Colonic mucosa (tissue), 4 donors: ENCODE measurements around the gene PCSK2. TPM values are rescaled to one million over a fixed set of nuclear protein-coding genes. Genes with fewer than 3 reads are reported as not detected.

Experiments
- DNase-seq: peaks from one replicate; pipeline ENCODE4 v3.0.0-alpha.2; 2020
- H3K27ac ChIP-seq: fragments of 200-600 bp; one replicate; pipeline ENCODE4 v1.8.0; 2021
- H3K27me3 ChIP-seq: fragments of 200-600 bp; one replicate; pipeline ENCODE4 v1.8.0; 2021
- H3K36me3 ChIP-seq: fragments of 200-600 bp; one replicate; pipeline ENCODE4 v1.8.0; 2021
- H3K4me1 ChIP-seq: fragments of 200-600 bp; one replicate; pipeline ENCODE4 v1.8.0; 2021; ENCODE audit warnings: mild to moderate bottlenecking
- H3K4me3 ChIP-seq: fragments of 200-600 bp; one replicate; pipeline ENCODE4 v1.8.0; 2021
- H3K9ac ChIP-seq, 2 donors: one replicate each; pipeline ENCODE4 v1.7.0; 2013; ENCODE audit warnings: control low read depth in 2 of 2, low read depth in 2 of 2, low read length in 2 of 2
- H3K9me3 ChIP-seq: fragments of 200-600 bp; one replicate; pipeline ENCODE4 v1.8.0; 2021
- intact Hi-C: fragments of 100-400 bp; cut with DNase I; formaldehyde crosslinking; loops from one replicate; pipeline ENCODE4 v1.14.1; 2022
- total RNA-seq, 2 donors: library from RNA; stranded (reverse); fragmentation: NEBNext Ultra II Directional in 1 of 2; extraction: Animal tissue kit (Norgen Biotek cat#: 25700) in 1 of 2; gene quantifications; one replicate each; pipeline ENCODE4 v1.2.1, GENCODE V29; 2021
- TF ChIP-seq, protein P1 (sequence below): fragments of 200-600 bp; IDR thresholded peaks from one replicate; pipeline ENCODE4 v1.8.0; 2022; ENCODE audit warnings: antibody characterized with exemption, mild to moderate bottlenecking
- donor health status: healthy.
- donor health status: DM: no; HTN: no; CAD: no.
- donor health status: DM: no; HTN: no; CAD: no.

Gene PCSK2
- total RNA-seq: 1 to 10 TPM in 1 of 2 donors, under 1 TPM in 1; 0.32 to 2.0 TPM

DNA sequence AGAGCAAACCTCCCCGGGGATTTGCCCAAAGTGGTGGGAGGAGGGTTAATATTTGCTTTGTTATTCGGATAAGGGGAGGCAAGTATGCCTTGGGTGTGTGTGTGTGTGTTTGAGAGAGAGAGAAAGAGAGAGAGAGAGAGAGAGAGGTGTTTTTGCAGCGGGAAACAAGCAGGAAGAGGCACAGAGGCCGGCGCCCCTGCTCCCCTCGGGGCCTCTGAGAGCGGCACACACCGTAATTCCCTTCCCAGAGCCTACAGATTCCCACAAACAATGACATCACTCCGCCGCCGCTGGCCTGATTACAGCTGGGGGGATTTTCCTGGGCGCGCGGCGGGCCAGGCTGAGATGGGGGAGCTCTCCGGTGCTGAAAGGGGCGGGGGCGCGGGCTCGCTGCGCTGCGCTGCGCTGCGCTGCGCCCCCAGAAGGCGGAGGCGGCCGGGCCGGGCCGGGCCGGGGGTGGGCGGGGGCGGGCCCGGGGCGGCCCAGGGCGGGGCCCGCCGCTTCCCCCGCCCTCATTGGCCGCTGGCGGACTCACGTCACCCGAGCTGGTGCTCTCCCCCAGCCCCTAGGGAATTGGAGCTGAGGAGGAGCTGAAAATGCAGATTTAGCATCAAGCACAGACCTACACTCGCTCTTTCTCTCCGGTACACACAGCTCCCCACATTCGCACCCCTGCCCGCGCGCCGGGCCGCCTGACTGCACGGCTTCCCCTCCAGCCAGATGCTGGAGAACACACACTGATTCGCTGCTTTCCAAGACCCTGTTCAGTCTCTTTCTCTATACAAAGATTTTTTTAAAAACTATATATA lies at the start of gene PCSK2:
Gene PCSK2 (plus strand): TSS at position 631 of the 809 bp plus-strand sequence. CDS start 266 bp downstream, outside the sequence.
- H3K27me3 ChIP-seq: peaks cover 30% of the 10 kb centered on the region
- peak within 1 kb of the TSS; percentile 7 for H3K4me3 ChIP-seq
- no peak for DNase-seq
- intact Hi-C loops: no loop called here
- H3K36me3 ChIP-seq: no peaks in the 10 kb centered on the region
- H3K9ac ChIP-seq: peak within 1 kb of the TSS in 1 of 2 donors; percentile 50
- no peaks in the 10 kb centered on the region for H3K4me1 ChIP-seq
- H3K27ac ChIP-seq: no peak within 1 kb of the TSS
- H3K9me3 ChIP-seq: no peaks in the 10 kb centered on the region
- TF ChIP-seq, protein P1, sequence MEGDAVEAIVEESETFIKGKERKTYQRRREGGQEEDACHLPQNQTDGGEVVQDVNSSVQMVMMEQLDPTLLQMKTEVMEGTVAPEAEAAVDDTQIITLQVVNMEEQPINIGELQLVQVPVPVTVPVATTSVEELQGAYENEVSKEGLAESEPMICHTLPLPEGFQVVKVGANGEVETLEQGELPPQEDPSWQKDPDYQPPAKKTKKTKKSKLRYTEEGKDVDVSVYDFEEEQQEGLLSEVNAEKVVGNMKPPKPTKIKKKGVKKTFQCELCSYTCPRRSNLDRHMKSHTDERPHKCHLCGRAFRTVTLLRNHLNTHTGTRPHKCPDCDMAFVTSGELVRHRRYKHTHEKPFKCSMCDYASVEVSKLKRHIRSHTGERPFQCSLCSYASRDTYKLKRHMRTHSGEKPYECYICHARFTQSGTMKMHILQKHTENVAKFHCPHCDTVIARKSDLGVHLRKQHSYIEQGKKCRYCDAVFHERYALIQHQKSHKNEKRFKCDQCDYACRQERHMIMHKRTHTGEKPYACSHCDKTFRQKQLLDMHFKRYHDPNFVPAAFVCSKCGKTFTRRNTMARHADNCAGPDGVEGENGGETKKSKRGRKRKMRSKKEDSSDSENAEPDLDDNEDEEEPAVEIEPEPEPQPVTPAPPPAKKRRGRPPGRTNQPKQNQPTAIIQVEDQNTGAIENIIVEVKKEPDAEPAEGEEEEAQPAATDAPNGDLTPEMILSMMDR: no peak

DNA sequence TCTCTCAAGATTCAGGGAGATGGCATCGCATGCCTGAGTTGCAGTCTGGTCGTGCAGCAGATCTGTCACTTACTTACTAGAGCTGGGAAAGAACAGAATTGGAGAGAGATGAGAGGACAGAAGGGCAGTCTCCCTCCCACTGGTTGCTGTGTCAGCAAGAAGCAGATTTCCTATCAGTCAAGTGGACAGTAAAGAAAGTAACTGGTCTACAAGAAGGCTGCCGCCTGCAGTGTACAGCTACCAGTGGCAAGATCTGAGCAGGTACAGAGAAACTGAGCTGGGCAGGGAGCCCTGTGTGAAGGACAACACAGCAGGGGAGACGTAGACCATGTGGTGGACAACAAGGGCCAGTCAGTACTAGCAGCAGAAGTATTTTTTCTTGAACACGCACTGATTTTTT lies 49.5 kb upstream of the PCSK2 start:
- intact Hi-C loops: no loop called here

GRCh38 chr20:17179840-17180239 lies 47.0 kb upstream of the PCSK2 start:
- Histone ChIP-seq H3K4me1 (no peaks in the 10 kb centered on the region), H3K9me3 (no peaks in the 10 kb centered on the region), H3K27me3 (no peaks in the 10 kb centered on the region), H3K27ac (no peak overlapping the region), H3K36me3 (no peaks in the 10 kb centered on the region), H3K9ac (no peak overlapping the region), H3K4me3 (no peak overlapping the region)
- TF ChIP-seq, protein P1: no peak
- intact Hi-C loops: no loop called here
- no peak for DNase-seq

More for the DNA sequence above, 49.5 kb upstream of the PCSK2 start:
- Histone ChIP-seq H3K27me3 (no peaks in the 10 kb centered on the region), H3K27ac (no peak overlapping the region), H3K4me1 (no peaks in the 10 kb centered on the region), H3K4me3 (no peak overlapping the region), H3K36me3 (no peaks in the 10 kb centered on the region), H3K9ac (no peak overlapping the region), H3K9me3 (no peaks in the 10 kb centered on the region)
- DNase-seq: no peak
- TF ChIP-seq, protein P1: no peak

- DNase-seq: no peak
- no peaks in the 10 kb centered on the region for H3K36me3 ChIP-seq
- intact Hi-C loops: no loop called here
- H3K9ac ChIP-seq: no peak overlapping the region
- no peak overlapping the region for H3K4me3 ChIP-seq
- H3K27ac ChIP-seq: no peak overlapping the region
- H3K4me1 ChIP-seq: no peaks in the 10 kb centered on the region
- H3K9me3 ChIP-seq: no peaks in the 10 kb centered on the region
- H3K27me3 ChIP-seq: no peaks in the 10 kb centered on the region
- TF ChIP-seq, protein P1: no peak
Measured at GRCh38 chr20:17189976-17190695, 36.7 kb upstream of the PCSK2 start.

- no peak overlapping the region for H3K27ac ChIP-seq
- no peaks in the 10 kb centered on the region for H3K4me1 ChIP-seq
- H3K4me3 ChIP-seq: no peak overlapping the region
- H3K36me3 ChIP-seq: no peaks in the 10 kb centered on the region
- no peaks in the 10 kb centered on the region for H3K27me3 ChIP-seq
- intact Hi-C loops: no loop called here
- no peak for DNase-seq
- no peak overlapping the region for H3K9ac ChIP-seq
- H3K9me3 ChIP-seq: no peaks in the 10 kb centered on the region
- TF ChIP-seq, protein P1: no peak
Measured at GRCh38 chr20:17197041-17197440, 29.8 kb upstream of the PCSK2 start.
